HG02763 (cell line): Measurements from ENCODE around the gene GCN1.

ENCODE experiments used
- ATAC-seq: cut with Tn5 transposase; IDR thresholded peaks from one replicate; pipeline ENCODE4 v1.9.1; 2021; ENCODE audit warnings: mild to moderate bottlenecking, moderate library complexity; ENCODE audit not compliant: unreplicated experiment

Gene GCN1

DNA sequence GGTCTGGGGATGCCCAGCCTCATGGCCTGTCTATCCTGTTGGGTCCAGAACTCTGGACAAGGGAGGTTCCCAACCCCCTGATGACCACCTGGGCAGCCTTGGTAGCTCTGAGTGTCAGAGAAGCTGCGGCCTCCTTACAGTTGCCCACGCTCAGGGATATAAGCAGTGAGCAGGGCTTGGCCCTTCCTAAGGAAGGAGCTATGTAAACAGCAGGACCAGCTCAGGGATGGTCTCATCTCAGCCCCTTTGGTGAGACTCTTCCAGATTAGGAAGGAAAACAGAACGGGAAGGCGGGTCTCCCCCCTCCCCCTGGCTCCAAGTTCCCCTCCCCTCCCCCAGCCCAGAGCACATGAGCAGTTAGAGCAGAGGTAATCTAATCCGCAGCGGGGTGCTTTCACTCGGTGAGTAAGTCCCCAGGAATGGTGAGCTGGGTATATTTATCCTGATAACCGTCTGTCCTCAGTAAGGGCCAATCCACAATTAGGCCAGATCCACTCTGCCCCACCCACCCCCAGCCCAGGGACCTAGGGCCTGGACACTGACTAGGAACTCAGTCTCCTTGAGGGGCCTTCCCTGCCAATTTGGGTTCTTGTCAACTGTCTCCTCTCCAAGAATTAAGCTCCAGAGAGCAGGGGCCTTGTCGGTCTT lies 35.9 kb upstream of the GCN1 start:
- no peak for ATAC-seq

DNA sequence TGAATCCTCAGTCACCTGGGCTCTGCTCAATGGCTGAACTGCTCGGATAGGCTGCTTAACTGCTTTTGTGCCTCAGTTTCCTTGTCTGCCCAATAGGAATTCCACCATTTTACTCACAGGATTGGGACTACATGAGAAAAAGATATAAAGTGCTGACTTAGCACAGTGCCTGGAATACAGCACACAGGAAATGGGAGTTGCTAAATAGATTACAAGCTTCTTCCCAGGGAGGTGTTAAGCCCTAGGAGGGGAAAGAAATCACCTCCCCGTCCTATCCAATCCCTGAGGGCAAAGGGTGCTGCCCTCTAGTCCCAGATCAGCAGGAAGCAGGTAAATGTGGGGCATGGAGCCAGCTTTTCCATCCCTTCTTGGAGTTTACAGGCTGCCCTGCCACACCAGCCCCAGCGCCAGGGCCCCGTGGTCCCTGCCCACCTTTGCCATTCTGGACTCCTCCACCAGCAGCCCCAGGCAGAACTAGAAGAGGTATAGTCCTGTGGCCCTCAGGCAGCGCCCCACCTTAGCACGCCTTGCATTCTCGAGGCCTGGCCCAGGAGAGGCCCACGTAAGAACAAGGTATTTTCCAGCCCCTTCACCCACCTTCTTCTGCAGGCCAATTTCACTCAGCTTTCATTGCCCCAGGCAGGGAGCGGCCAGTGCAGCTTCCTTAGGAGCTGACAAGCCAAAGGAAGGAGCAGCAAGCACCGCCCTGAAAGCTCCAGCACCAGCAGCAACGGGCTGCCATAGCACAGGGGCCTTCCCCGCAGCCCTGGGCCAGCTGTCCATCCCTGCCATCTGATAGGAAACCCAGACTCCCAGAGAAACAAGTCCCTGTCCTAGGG lies 35.2 kb upstream of the GCN1 start:
- ATAC-seq: no peak

DNA sequence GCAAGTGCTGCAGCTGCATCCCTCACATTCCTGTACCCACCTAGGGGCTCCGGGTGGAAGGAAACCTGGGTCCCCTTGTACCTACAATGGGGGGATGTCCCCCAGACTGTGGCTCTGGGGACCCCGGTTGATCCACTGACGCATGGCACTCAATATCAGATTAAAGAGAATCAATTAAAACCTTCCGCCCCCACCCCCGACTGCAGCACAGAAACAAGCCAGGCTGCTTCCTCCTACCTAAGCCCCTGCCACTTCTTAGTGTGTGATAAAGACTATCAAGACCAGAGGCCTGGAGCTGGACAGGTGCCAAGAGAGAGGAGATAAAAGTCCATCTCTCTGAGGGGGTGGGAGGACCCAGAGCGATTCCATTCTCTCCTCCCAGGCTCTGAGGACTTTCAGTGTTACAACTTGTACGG lies 34.6 kb upstream of the GCN1 start:
- ATAC-seq: no peak

DNA sequence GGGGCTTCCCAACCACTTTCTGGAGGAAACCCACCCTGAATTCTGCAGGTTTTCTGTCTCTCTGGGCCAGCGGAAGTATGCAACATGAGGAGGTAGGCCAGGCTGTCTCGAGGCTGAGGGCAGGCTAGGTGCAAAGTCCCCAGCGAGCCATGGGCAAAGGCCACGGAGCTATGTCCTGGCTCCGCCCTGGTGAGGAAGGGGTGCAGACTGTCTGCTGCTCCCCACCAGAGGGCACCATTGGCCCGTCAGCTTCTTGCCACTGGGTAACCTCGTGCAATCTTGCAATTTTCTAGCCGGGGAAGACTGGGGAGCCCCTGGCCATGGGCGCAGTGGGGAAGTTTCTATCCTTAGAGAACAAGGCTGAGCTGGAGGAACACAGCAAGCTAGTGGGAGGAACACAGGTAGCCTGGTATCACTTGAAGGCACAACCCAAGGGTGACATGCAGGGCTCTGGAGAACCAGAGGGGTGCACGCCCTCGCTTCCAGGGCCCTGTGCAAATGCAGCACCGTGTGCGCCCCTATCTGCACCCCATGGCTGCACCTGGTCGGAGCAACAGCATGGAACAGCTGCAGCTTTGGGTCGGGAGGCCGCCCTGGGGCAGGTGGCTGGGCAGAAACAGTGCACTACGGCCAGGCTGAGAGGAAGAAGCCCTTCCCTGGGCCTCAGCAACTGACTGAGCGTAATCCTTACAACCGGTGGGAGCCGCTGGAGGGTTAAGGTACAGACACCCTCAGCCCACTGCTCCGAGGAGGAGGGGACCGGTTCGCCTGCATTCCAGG lies 34.0 kb upstream of the GCN1 start:
- ATAC-seq: peak; percentile 62

DNA sequence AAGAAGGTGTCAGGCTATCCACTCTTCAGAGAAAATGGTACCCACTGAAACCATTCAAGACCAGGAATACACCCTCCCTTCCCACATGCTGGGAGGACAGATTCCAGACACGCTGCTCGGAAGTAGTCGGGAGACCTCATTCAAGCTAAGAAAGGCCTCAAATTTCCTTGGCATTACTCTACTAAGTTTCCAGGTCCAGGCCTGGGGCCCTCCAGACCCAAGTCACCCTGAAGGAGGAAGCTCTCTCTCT lies 33.5 kb upstream of the GCN1 start:
- ATAC-seq: no peak

DNA sequence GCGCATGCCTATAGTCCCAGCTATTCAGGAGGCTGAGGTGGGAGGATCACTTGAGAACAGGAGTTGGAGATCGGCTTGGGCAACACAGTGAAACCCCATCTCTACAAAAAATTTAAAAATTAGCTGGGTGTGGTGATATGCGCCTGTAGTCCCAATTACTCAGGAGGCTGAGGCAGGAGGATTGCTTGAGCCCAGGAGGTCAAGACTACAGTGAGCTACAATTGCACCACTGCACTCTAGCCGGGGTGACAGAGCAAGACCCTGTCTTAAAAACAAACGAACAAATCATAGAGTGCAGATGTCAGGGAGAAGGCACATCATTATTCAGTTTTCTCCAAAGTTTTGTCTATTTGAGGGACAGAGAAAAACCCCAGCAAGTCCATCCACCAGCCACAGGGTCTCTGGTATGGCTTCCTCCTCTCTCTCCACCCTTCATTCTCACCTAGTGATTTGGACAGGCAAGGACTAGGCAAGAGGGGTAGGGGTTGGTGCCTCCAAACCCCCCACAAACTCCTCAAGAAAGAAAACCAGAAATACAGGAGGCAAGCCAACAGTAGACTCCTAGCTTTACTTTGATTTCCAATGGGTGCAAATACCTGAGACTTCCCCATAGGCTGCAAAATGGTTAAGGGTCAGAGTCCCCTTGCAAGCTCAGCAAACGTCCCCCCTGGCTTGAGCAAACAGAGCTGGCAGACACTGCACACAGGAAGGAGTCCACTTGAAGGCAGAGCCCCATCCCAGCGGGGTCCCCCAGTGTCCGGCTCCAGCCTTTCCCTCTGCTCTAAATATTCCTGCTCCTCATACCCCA lies 32.9 kb upstream of the GCN1 start:
- ATAC-seq: no peak

DNA sequence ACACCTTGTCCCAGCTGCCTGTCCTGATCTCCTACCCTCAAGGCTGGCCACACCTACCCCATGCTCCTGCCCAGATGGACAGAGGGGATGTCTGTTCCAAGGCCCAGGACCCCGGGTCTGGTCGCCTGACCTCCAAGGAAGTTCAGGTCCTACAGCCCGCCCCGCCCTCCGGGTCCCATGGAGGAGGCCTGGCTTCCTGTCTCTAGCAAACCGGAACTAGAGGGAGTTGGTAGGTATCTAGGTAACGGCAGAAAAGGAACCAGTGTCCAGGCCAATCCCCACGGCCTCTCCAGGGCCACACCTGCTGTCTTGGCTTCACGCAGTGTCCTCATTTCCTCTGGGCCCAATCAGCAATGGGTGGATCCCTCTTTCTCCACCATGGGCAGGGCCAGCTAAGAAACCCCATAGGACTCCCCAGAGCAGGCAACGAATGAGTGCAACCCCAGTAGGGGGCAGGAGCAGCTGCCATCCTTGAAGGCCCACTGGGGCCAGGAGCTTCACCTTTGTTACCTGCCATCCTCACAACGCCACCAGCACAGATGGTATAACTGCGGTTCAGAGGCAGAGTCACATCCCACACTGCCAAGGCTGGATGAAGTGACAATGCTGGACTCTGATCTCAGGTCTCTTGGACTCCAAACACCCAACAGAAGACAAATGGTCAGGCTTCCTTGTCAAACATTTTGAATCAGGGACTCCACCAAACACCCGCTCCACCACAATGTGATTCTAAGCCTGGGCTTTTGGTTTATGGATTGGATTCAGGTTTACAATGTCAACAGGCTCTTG lies 31.5 kb upstream of the GCN1 start:
- no peak for ATAC-seq

DNA sequence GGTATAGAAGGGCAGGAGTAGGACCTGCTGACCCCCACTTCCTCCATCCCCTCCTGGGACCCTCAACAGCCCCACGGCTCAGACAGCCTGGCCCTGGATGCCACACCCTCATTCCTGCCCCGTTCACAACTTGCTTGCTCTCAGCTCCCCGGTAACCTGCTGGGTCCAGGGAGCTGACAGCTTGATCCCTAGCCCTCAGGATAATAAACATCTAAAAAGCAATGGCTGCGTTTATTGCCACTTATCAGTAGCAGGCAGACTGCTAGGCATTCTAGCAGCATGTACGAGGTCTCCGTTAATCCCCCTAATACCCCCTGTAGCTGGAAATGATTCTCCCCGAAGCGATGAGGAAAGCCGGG lies 30.7 kb upstream of the GCN1 start:
- no peak for ATAC-seq

DNA sequence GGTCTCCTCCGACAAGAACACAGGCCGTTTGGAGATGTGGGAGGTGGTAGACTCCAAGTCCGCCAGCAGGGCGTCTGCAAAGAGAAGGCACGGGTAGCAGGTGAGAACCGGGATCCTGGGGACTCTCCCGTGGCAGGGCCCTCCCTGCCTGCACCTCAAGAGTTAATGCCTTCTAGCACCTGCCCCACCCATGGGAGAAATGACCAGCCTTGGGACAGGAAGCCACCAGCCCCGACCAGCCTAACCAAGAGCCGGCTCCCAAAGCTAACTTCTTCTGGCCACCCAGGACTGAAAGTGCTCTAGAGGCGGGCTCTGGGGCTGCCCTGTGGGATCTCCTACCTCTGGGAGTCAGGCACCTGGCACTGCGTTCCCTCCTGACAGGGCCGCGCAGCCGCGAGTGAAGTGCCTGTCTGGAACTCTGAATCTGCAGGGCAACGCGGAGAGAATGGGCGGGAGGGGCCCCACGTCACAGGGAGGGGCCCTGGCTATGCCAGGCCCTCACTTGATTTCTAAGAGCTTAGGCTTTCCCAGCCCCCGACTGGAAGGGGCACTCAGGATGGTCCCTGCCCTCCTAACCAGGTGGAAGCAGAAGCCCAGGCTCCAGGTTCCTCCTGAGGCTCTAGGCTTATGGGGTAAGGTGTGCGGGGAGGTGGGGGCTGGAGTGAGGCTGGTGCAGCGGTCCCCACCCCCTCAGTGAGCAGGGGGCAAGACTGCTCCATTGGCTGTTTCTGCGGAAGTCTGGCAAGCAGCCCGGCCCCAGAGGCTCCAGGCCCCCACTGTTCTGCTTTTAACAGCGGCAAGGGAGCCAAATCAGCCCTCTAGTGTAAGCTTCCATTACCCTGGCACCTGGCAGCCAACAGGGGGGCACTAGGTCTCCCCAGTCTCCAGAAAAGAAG lies 30.0 kb upstream of the GCN1 start:
- no peak for ATAC-seq

DNA sequence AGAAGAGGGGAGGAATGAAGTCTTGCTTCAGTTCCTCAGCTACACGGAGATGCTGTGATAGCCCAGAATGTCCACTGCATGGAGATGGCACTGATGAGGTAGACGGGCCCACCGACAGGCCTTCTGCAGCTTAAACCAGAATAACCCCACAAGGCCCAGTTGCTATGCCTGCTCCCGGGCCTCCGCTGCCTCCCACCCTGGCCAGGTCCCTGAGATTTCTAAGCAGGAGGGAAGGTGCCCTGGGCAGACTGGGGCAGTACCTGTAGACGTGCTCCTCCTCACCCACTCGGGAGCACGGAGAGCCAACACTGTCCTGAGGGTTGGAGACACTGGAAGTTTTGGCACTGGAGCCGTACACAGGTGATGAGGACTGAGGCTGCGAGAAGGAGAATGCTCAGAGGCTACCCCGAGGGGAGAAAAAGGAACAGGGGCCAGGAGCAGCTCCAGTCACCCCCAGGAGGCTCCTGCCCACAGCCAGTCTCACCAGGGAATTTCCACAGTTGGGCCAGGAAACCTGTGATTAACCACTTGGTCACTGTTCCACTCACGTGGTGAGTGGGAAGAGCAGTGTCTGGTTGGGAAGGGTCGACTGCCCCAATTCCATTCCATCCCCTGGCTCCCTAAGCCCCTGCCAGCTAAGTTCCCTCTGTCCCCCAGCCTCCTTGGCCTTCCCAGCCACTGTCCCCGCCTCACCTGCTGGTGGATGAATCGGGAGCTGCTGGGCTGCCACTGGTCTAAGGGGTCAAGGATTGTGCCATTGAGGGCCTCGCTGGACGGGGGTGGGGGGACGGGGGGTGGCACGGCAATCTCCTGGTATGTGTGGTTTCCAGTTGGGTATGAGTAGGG lies 29.2 kb upstream of the GCN1 start:
- ATAC-seq: no peak

DNA sequence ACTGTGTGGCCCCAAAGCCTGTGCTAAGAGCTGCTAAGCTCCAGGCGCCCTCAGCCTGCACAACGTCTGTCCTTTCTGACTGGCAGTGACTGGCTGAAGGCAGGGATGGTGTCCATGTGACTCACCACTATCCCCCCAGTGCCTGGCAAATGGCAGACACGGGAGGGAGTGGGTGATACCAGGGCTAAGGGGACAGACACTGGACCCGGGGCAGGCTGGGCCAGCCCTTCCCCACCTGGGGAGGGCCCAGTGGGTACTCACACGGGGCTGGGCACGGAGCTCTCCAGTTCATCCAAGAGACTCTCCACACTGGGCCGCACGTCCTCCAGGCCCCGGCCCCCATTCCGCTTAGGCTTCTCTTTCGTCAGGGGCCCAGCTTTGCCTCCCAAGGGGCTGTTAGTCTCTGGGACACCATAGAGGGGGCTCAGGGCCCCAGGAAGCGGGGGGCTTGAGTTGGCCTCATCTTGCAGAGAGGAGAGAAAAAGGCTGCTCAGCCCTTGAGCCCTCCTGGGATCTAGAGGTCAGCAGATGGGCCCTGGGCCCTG lies 27.8 kb upstream of the GCN1 start:
- no peak for ATAC-seq

DNA sequence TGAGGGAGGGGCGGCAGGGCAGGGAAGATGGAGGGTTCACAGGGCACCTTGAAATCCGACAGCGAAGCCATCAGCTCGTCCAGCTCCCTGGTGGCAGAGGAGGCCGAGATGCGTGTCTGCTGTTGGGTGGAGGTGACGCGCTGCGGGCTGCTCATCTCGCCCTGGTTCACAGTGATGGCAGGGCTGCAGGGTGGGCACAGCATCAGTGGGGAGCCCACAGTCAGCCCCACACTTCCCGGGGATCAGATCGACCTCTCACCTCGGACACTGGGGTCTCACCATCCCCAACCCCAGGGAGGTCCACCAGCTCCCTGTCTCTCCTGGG lies 27.0 kb upstream of the GCN1 start:
- no peak for ATAC-seq

DNA sequence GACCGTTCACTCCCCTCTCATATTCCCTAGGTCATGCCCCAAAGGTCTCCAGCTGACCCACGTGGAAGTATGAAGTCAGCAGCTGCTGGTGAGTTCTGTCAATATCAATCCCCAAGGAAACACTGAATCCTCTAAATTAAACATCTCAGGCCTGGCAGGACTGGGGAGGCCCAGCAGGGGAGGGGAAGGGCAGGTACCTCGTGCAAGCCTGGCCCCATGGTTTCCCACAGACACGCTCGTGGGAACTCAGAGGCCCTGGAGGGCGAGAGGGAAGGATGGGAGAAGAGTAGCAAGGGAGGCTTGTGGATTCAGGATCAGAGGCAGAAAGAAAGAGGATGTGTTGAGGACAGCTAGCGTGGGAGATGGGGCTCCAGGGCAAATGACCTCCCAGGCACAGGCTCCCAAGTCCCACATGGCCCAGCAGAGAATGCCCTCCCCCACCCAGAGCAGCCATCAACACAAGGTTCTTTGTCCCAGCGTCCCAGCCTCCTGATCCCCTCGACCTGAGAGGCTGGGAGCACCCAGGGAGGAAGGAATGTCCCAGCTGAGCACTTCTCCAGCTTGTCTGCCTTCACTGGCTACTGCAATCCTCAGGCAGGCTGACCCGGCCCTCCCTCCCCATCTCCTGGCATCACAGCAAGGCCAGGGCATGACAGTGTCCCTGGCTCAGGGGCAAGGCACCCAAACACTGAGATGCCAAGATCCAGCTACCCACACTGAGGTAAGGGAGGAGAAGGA lies 26.5 kb upstream of the GCN1 start:
- ATAC-seq: no peak

DNA sequence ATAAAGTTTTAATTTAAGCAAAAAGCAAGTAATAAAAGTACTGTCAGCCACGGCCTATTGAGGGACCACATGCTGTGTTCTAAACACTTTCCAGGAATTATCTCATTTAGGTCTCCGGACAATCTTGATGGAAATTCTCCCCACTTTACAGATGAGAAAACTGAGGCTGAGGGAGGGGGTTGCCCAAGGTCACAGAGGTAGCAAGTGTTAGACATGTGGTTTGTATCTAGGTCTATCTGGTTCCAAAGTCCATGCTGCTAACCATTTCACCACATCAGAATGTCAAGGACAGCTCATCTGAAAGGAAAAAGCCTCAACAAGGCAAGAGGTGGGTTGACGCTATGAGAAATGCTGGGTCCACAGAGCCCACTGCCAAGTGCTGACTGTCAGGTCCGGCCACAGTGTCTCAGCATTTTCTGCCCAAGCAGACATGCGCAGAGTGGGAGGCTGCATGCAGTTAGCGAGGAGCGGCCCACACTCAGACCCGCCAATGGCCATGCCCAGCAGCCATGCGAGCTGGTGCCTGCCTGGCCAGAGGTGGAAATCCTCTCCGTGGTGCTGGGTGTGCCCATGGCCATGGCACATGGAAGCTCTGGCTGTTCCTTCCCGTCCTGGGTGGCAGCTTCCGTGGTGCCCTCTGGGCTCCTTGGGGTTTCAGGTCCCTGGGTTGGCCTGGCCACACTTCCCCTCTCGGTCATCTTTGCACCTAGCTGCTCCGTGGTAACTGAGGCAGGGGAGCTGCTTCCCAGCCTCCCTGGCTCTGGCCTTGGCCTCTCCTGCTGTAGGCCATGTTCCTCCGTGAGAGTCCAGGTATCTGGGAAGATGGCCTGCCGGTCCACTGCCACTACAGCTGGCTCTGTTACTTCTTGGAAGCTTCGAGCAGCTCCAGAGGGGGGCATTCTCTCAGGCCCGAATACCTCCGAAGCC lies 24.4 kb upstream of the GCN1 start:
- ATAC-seq: no peak

DNA sequence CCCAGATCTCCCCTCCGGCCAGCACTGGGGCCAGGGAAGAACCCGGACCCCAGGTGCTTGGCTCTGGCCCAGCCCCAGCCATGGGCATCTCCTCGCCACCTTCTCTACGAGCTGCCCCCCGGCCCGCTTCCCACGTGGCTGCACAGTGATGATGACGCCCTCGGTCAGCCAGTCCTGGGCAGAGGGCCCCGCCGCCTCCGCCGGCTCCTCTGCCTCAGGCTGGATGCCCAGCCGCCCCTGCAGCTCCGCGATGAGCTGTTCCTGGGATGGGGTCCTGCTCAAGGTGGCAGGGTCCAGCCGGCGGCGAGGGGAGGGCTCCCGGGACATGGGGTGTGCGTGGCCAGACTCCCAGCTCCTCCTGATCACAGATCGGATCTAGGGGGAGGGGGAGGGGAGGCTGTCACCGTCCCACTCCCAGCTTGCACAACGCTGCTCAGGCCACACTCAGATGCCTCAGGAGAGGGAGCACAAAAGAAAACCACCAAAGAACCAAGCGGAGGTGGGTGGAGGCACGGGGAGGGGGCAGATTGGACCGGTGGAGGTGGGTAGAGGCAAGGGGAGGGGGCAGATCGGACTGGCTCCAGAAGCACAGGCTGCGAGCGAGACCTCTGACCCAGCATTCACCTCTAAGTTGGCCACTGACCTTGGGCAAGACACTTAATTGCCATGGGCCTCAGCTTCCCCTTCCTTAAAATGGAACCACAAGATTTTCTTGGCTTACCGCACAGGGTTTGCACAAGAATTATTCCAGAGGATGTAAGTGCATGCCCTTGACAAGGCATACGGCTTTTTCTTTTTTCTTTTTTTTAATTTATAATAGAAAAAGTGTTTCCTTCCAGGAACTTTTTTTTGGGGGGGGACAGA lies 22.5 kb upstream of the GCN1 start:
- no peak for ATAC-seq
